Stimulated activated CD4-positive, alpha-beta T cell treated with anti-CD3 and anti-CD28 coated beads, Interleukin-15, amount 100 ng/mL, for 1 hour (primary cell): ENCODE data around the gene TMEM131L.

Experiments
- DNase-seq, 2 donors: peaks; one replicate each; pipeline ENCODE4 v3.0.0-alpha.2; 2020; ENCODE audit warnings: low read depth in 1 of 2, low spot score in 1 of 2

TMEM131L gene

GRCh38 chr4:153521999-153522801 is 56.0 kb downstream of the TMEM131L start:
- DNase-seq: peak in 1 of 2 donors; percentile 25

DNA sequence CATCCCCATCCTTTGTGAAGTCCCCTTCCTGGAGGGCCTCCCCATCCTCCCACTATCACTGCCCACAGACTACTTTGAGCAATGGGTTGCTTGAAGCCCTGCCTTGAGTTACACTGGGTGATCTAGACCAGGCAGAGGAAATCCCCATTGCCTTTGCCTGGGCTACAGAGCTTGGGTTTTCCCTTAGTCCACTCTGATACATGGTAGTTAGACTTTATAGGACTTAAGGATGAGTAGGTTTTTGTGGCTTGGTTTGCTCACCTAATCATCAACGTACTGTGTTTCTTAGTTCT is 56.6 kb downstream of the TMEM131L start:
- peak in 1 of 2 donors; percentile 26 for DNase-seq

GRCh38 chr4:153523164-153523796 is 57.1 kb downstream of the TMEM131L start:
- no peak for DNase-seq

DNA sequence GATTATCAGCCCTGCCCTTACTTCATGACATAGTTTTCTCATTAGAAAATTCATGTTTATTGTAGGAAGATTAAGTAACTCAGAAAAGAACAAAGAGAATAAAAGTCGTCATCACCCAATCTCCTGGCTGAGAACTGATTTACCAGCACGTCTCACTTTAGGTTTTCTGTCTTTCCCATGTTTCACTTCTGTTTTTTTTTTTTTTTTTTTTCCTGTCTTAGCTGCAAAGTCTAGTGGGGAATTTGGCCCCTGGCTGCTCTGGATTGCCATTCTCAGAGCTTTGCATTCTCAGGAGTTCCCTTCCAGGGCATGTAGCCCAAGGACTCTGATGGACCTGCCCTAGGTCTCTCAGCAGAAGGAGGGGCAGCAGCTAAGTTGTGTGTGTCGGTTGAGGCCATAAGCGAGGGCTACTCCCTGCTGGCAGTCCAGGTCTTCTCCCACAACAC is 57.8 kb downstream of the TMEM131L start:
- no peak for DNase-seq

GRCh38 chr4:153524682-153525081 is 58.5 kb downstream of the TMEM131L start:
- DNase-seq: no peak

- DNase-seq: no peak
Measured at GRCh38 chr4:153527690-153528089, 61.5 kb downstream of the TMEM131L start.

GRCh38 chr4:153528705-153529485 is 62.7 kb downstream of the TMEM131L start:
- DNase-seq: no peak

DNA sequence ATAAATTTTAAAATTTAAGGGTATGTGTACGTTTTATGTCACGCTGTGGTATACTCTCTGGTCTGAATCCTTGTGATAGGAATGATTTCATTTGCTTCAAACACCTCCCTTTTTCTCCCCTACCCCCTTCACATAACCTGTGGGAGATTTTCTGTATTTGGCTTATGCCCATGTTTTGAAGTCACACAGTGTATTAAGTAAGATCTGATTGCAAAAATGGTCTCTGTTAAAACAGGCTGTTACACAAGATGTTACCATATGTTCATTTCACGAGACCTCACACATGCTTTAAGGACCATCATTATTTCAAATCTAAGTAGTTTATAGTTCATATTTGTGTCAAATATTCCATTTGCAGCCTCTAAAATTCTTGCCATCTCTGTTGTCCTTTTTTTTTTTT is 63.5 kb downstream of the TMEM131L start:
- DNase-seq: no peak

- no peak for DNase-seq
Measured at GRCh38 chr4:153530284-153530999, 64.3 kb downstream of the TMEM131L start.

DNA sequence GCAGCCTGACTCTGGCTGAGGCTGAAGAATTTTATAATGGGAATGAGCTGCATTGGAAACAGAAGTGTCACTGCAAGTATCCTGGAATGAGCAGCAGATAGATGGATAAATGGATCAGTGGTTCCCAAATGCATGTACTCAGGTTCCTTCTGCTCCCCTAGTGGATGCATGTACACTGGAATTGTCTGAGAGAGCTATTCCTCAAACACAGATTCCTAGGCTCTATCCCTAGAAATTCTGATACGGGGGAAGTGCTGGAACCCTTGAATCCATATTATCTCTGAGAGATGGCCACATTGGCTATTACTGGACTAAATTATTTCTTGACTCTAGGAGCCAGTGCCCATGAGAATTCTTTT is 64.8 kb downstream of the TMEM131L start:
- DNase-seq: no peak

GRCh38 chr4:153531976-153532626 is 65.9 kb downstream of the TMEM131L start:
- DNase-seq: no peak

DNA sequence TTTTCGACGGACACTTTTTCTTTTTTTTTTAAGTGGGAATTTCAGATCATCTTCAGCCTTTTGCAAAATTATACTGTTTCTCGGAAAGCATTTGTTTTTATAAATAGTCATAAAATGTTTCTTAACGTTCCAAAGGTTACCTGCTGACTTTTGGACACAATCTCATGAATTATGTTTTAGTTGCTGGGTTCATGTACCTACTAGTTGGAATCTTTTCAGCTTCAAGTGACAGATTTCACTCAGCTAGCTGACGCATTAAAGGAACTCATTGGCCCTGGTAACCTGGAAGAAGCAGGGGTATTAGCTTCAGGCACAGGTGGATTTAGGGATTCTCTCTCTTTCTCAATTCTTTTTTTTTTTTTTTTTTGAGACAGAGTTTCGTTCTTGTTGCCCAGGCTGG is 66.5 kb downstream of the TMEM131L start:
- no peak for DNase-seq

GRCh38 chr4:153533387-153533786 is 67.2 kb downstream of the TMEM131L start:
- no peak for DNase-seq

DNA sequence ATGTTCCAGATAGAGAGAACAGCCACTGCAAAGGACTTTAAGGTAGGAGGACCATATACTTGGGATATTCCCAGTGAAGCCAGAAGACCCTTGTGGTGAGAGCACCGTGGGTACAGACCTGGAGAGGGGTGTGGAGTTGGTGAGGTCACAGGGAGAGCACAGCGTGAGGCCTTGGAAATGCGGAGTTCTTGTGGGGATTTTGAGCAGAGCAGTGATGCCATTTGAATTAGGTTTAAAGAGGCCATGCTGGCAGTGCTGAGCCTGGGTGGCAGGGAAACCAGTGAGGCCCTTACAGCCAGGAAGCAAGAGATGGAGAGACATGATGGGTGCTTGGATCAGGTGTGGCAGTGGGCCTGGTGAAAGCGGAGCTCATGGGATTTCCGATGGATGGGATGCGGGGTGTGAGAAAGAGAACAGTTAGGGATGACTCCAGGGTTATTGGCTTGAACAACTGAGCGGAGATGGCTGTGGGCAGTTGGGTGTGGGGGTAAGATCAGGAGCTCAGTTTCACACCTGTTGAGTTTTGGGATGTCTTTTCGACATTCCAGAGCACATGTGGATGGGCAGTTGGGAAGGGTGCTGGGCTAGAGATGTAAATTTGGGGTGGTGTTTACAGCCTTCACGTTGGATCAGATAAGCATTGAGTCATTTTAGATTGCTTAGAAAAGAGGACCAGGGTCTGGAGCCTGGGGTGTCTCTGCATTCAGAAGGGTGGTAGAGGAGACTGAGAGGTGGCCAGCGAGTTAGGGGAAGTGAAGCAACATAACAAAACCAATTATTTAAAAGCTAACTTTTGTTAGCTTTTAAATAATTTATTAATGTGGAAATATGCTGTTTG is 68.9 kb downstream of the TMEM131L start:
- no peak for DNase-seq

GRCh38 chr4:153535772-153536513 is 69.8 kb downstream of the TMEM131L start:
- DNase-seq: no peak

DNA sequence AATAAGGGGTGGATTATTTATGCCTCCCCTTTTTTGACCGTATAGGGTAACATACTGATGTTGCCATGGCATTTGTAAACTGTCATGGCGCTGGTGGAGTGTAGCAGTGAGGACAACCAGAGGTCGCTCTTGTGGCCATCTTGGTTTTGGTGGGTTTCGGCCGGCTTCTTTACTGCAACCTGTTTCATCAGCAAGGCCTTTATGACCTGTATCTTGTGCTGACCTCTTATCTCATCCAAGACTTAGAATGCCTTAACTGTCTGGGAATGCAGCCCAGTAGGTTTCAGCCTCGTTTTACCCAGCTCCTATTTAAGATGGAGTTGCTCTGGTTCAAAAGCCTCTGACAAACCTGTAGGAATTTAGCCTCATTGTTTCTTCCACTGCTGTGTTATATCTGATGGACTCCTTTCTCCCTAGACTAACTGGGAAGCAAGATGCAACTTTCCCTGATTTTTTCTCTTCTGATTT is 71.4 kb downstream of the TMEM131L start:
- DNase-seq: no peak

DNA sequence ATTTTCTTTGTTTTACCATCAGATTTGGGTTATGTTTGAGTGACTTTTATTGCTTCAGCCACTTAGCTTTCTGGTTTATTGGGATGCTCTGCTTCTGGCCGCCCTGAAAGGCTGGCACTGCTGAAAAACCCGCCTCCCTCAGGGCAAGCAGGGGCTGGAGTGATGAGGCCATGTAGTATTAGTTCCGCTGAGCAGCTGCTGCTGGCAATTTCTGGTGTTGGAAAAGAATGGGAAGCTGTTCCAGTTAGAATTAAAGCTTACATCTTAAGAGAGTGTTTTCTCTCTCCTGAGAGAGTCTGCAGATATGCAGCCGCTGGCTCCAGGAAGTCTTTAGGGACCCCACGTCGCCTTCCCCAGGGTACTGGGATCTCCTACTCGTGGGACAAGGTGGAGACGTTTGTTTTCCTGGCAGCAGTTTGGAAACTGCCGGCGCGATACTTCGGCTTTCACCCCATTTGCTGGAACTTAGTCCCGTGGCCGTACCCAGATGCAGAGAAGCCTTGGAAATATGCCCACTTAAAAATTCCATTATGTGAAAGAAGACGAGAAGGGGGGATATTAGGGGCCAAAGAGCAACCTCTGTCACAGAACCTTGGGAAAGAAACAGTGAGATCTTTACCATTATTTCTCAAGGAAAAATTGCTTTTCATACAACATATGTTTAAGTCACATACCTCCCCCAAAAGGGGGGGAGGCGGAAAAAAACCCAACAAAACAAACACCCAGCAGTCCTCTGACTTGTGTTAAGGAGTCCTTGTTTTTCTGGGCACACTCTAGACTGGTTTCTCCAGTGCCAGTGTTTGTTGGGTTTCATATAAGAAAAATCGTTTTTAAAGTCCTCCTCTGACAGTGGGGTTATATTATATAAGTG is 72.6 kb downstream of the TMEM131L start:
- no peak for DNase-seq

- no peak for DNase-seq
Measured at GRCh38 chr4:153539422-153539821, 73.3 kb downstream of the TMEM131L start.
